Uterus (tissue), 4 donors: ENCODE results near the gene LGALS7B. TPM values are rescaled to one million over a fixed set of nuclear protein-coding genes. Genes with fewer than 3 reads are reported as not detected.

Source experiments
- DNase-seq, 2 donors: peaks; one replicate each; pipeline ENCODE4 v3.0.0-alpha.2; 2019 to 2020
- H3K27ac ChIP-seq, 2 donors: fragments of 200-600 bp; sonication (generic); 1 replicate in 1 of 2; 2 replicates in 1 of 2; pipeline ENCODE4 v1.5.1; 2016 to 2018
- H3K27me3 ChIP-seq, 2 donors: fragments of 200-600 bp; sonication (generic); one replicate each; pipeline ENCODE4 v1.5.1; 2018 to 2019; ENCODE audit warnings: control low read depth in 1 of 2
- H3K36me3 ChIP-seq, 2 donors: fragments of 200-600 bp; sonication (generic); one replicate each; pipeline ENCODE4 v1.5.1; 2019; ENCODE audit warnings: control low read depth in 1 of 2
- H3K4me1 ChIP-seq, 2 donors: fragments of 200-600 bp; sonication (generic); one replicate each; pipeline ENCODE4 v1.5.1; 2018 to 2019; ENCODE audit warnings: control low read depth in 1 of 2
- H3K4me3 ChIP-seq, 2 donors: fragments of 200-600 bp; sonication (generic); 1 replicate in 1 of 2; 2 replicates in 1 of 2; pipeline ENCODE4 v1.5.1; 2018 to 2019; ENCODE audit warnings: mild to moderate bottlenecking in 1 of 2
- H3K9me3 ChIP-seq, 2 donors: fragments of 200-600 bp; sonication (generic); one replicate each; pipeline ENCODE4 v1.5.1; 2019; ENCODE audit warnings: control low read depth in 1 of 2
- CTCF ChIP-seq, 4 experiments: fragments of 200-600 bp in 2 of 4; fragments of 450-650 bp in 2 of 4; sonication (generic) in 2 of 4; IDR thresholded peaks; one replicate each; pipeline ENCODE4 v1.5.1; 2016 to 2019; ENCODE audit warnings: antibody characterized with exemption in 4 of 4, mild to moderate bottlenecking in 2 of 4, moderate library complexity in 1 of 4
- POLR2A ChIP-seq, 2 donors: fragments of 450-650 bp; IDR thresholded peaks; one replicate each; pipeline ENCODE4 v1.6.1; 2016; ENCODE audit warnings: antibody characterized with exemption in 2 of 2, mild to moderate bottlenecking in 1 of 2, moderate library complexity in 1 of 2
- intact Hi-C: fragments of 100-400 bp; cut with DNase I; formaldehyde crosslinking; loops from one replicate; pipeline ENCODE4 v1.15.1; 2023; ENCODE audit warnings: low total_unique reads
- total RNA-seq, 4 donors: library from RNA; depleted of rRNA in 3 of 4; stranded (reverse); fragments of >200 nt in 3 of 4; gene quantifications; one replicate each; pipeline versions ENCODE4 v1.1.0 to v1.2.4, GENCODE V29; 2014 to 2023
- donor health status: DM: yes; HTN: yes; CAD: no.

LGALS7B gene
- total RNA-seq, result 1 to 10 TPM in 2 of 4 donors, not detected in 2; 1.1 to 6.2 TPM

DNA sequence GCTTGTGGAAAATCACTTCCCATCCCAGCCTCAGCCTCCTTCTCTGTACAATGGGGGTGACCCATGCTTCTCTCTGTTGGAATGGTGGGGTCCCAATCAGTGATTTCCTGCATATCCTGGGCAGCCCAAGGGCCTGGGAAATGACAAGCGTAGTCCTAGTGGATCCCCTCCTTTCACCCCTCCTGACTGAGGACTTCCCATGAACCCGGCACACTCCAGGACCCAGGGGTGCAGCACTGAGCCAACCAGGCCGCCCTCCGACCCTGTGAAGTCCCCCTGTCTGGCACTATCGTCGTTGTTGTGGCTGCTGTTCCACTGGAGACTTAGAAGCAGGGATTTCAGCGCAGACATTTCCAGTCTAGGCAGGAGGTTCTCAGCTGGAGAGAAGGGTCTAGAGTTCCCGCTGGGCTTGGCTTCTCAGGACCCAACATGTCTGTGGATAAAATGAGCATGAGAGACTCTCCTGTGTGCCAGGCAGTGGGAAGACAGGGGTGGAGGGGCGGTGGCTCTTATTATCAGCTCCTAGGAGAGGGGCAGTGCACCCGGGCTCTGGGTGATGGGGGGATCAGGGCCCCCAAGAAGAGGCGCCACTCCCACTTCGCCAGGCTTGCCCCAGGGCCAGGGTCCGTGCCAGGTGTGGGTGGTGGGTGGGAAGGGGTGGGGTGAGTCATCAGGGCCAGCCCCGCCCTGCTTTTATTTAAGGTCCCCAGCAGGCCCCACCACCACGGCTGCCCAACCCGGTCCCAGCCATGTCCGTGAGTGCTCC lies at the start of gene LGALS7B:
TSS of gene LGALS7B (plus strand) at position 723 of the 766 bp plus-strand sequence. CDS start at position 750, 27 bp downstream.
- Histone ChIP-seq H3K4me1 (no peaks in the 10 kb centered on the region), H3K4me3 (no peak within 1 kb of the TSS), H3K27me3 (no peaks in the 10 kb centered on the region), H3K27ac (no peak within 1 kb of the TSS), H3K9me3 (no peaks in the 10 kb centered on the region), H3K36me3 (no peaks in the 10 kb centered on the region)
- no peak for TF ChIP-seq POLR2A (IDR thresholded peaks at IDR 0.05)
- no peak for TF ChIP-seq CTCF (IDR thresholded peaks at IDR 0.05)
- no peak for DNase-seq
- intact Hi-C loops, result no loop called here

- Histone ChIP-seq H3K27me3 (no peaks in the 10 kb centered on the region), H3K27ac (no peak overlapping the region)
Measured at GRCh38 chr19:38739440-38740256, 49.4 kb upstream of the LGALS7B start.

GRCh38 chr19:38740257-38740592 lies 48.8 kb upstream of the LGALS7B start:
- Histone ChIP-seq H3K4me3 (no peak overlapping the region), H3K9me3 (no peaks in the 10 kb centered on the region), H3K36me3 (no peaks in the 10 kb centered on the region), H3K4me1 (peaks cover 0 to 4% of the 10 kb centered on the region in 2 donors), H3K27ac (no peak overlapping the region), H3K27me3 (no peaks in the 10 kb centered on the region)
- intact Hi-C loops, result no loop called here
- TF ChIP-seq POLR2A (IDR thresholded peaks at IDR 0.05), result no peak
- TF ChIP-seq CTCF (IDR thresholded peaks at IDR 0.05), result no peak
- no peak for DNase-seq

More at GRCh38 chr19:38739440-38740256, 49.4 kb upstream of the LGALS7B start:
- no peaks in the 10 kb centered on the region for H3K9me3 ChIP-seq
- TF ChIP-seq POLR2A (IDR thresholded peaks at IDR 0.05), result no peak
- no peak for TF ChIP-seq CTCF (IDR thresholded peaks at IDR 0.05)
- H3K4me3 ChIP-seq, result no peak overlapping the region
- intact Hi-C loops, result no loop called here
- peaks cover 0 to 4% of the 10 kb centered on the region in 2 donors for H3K4me1 ChIP-seq
- no peak for DNase-seq
- no peaks in the 10 kb centered on the region for H3K36me3 ChIP-seq

DNA sequence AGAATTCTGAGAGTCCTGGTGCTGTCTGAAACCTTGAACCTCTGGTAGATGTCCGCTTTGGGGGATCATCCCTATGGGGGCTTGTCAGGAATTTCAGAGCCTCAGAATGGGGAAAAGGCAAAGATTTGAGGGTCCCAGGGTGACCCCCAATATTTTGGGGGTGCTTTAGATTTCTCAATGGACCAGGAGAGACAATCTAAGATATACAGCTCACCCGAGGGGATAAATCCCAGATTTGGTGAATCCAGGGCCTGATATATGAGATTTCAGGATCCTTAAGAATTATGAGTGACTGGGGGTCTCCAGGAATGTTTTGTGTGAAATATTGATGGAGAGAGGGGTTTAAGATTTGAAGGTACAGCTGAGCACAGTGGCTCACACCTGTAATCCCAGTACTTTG lies 48.1 kb upstream of the LGALS7B start:
- DNase-seq, result no peak
- Histone ChIP-seq H3K27me3 (no peaks in the 10 kb centered on the region), H3K9me3 (no peaks in the 10 kb centered on the region), H3K4me1 (peaks cover 0 to 4% of the 10 kb centered on the region in 2 donors), H3K27ac (no peak overlapping the region), H3K4me3 (no peak overlapping the region), H3K36me3 (no peaks in the 10 kb centered on the region)
- TF ChIP-seq POLR2A (IDR thresholded peaks at IDR 0.05) (no peak), CTCF (IDR thresholded peaks at IDR 0.05) (no peak)
- intact Hi-C loops, result no loop called here

GRCh38 chr19:38741670-38742069 lies 47.3 kb upstream of the LGALS7B start:
- Histone ChIP-seq H3K27ac (no peak overlapping the region), H3K36me3 (no peaks in the 10 kb centered on the region), H3K9me3 (no peaks in the 10 kb centered on the region), H3K27me3 (no peaks in the 10 kb centered on the region), H3K4me3 (no peak overlapping the region), H3K4me1 (no peaks in the 10 kb centered on the region)
- intact Hi-C loops, result no loop called here
- no peak for DNase-seq
- TF ChIP-seq POLR2A (IDR thresholded peaks at IDR 0.05) (no peak), CTCF (IDR thresholded peaks at IDR 0.05) (no peak)
